Measurements from ENCODE around the gene SPAG16. TPM values are rescaled to one million over a fixed set of nuclear protein-coding genes. Genes with fewer than 3 reads are reported as not detected.
A peak's percentile ranks its signal among the peaks of the same experiment; 100 is the strongest.

The SPAG16 gene
- total and polyA plus RNA-seq, 2 of the 13 experiments (the other 11 are each of a cell fraction or from before 2014, with no cell fraction given): 9.6 to 26.5 TPM

DNA sequence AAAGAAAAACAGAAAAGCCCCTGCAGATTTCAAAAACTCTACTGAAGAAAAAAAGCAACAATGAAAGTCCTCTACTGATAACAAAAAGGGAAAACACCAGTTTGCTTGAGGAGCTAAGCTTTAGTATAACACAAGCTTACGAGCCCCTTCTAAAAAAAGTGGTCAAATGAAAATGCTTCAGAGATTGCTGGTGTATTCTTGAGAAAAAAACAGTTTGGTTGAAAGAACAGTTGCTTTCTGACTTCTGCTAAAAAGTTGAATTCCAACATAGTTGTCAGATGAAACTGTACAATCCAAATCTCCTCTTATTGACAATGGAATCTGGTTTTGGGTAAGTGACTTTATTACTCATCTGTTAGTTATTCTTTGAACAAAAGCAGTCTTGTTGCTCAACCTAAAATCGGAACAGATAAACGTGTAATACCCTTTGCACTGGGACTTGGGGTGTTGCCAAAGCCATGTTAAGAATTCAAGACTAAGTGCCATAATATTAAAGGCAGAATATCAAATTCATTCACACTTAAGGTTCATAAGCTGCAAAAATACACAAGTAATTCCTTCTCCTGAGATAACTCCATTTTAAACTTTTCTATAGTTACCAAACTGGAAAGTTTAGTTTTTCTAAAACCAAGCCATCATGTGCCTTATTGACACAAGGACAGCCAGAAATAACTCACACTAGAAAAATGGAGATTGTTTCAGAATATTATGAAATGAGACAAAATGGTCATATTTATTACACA is 45.3 kb upstream of the SPAG16 start (continued):
- TF ChIP-seq ATRX (CRISPR knock-in tag; IDR thresholded peaks at IDR 0.05; ENCODE audit: borderline replicate concordance): no peak
- TF ChIP-seq CREM (IDR thresholded peaks at IDR 0.05): peak; percentile 75
- TF ChIP-seq CREM (CRISPR knock-in tag; IDR thresholded peaks at IDR 0.05): no peak
- no peak; the same call in 1 of the 2 replicates for TF ChIP-seq GATA4 (IDR thresholded peaks at IDR 0.05; ENCODE audit: borderline replicate concordance, low read depth)
- TF ChIP-seq ZNF510 (CRISPR knock-in tag; IDR thresholded peaks at IDR 0.05; ENCODE audit: low read depth): no peak
- TF ChIP-seq, protein P1, sequence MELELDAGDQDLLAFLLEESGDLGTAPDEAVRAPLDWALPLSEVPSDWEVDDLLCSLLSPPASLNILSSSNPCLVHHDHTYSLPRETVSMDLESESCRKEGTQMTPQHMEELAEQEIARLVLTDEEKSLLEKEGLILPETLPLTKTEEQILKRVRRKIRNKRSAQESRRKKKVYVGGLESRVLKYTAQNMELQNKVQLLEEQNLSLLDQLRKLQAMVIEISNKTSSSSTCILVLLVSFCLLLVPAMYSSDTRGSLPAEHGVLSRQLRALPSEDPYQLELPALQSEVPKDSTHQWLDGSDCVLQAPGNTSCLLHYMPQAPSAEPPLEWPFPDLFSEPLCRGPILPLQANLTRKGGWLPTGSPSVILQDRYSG (CRISPR knock-in tag; IDR thresholded peaks at IDR 0.05): no peak
- no peak for TF ChIP-seq RBAK (CRISPR knock-in tag; IDR thresholded peaks at IDR 0.05)
- peak; percentile 59; the same call in 1 of the 2 replicates for TF ChIP-seq ZNF792 (CRISPR knock-in tag; IDR thresholded peaks at IDR 0.05)
- peak; percentile 47; the same call in 1 of the 2 replicates for TF ChIP-seq ZMYM4 (CRISPR knock-in tag; IDR thresholded peaks at IDR 0.05)
- TF ChIP-seq DNMT3B (CRISPR knock-in tag; conservative IDR thresholded peaks at IDR 0.05): no peak
- TF ChIP-seq NFYC (CRISPR knock-in tag; IDR thresholded peaks at IDR 0.05): no peak
- TF ChIP-seq, protein P2, sequence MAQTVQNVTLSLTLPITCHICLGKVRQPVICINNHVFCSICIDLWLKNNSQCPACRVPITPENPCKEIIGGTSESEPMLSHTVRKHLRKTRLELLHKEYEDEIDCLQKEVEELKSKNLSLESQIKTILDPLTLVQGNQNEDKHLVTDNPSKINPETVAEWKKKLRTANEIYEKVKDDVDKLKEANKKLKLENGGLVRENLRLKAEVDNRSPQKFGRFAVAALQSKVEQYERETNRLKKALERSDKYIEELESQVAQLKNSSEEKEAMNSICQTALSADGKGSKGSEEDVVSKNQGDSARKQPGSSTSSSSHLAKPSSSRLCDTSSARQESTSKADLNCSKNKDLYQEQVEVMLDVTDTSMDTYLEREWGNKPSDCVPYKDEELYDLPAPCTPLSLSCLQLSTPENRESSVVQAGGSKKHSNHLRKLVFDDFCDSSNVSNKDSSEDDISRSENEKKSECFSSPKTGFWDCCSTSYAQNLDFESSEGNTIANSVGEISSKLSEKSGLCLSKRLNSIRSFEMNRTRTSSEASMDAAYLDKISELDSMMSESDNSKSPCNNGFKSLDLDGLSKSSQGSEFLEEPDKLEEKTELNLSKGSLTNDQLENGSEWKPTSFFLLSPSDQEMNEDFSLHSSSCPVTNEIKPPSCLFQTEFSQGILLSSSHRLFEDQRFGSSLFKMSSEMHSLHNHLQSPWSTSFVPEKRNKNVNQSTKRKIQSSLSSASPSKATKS (CRISPR knock-in tag; IDR thresholded peaks at IDR 0.05): no peak
- TF ChIP-seq TBX3 (IDR thresholded peaks at IDR 0.05; ENCODE audit: borderline replicate concordance): peak; percentile 18; the same call in 1 of the 2 replicates
- no peak for TF ChIP-seq PHF20 (CRISPR knock-in tag; IDR thresholded peaks at IDR 0.05)
- peak; percentile 52; the same call in 1 of the 2 replicates for TF ChIP-seq FOXO1 (CRISPR knock-in tag; IDR thresholded peaks at IDR 0.05)
- TF ChIP-seq NFIB (CRISPR knock-in tag; IDR thresholded peaks at IDR 0.05; ENCODE audit: borderline replicate concordance): no peak
- TF ChIP-seq, protein P3, sequence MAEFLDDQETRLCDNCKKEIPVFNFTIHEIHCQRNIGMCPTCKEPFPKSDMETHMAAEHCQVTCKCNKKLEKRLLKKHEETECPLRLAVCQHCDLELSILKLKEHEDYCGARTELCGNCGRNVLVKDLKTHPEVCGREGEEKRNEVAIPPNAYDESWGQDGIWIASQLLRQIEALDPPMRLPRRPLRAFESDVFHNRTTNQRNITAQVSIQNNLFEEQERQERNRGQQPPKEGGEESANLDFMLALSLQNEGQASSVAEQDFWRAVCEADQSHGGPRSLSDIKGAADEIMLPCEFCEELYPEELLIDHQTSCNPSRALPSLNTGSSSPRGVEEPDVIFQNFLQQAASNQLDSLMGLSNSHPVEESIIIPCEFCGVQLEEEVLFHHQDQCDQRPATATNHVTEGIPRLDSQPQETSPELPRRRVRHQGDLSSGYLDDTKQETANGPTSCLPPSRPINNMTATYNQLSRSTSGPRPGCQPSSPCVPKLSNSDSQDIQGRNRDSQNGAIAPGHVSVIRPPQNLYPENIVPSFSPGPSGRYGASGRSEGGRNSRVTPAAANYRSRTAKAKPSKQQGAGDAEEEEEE (CRISPR knock-in tag; IDR thresholded peaks at IDR 0.05; ENCODE audit: borderline replicate concordance): no peak
- TF ChIP-seq, protein P4, sequence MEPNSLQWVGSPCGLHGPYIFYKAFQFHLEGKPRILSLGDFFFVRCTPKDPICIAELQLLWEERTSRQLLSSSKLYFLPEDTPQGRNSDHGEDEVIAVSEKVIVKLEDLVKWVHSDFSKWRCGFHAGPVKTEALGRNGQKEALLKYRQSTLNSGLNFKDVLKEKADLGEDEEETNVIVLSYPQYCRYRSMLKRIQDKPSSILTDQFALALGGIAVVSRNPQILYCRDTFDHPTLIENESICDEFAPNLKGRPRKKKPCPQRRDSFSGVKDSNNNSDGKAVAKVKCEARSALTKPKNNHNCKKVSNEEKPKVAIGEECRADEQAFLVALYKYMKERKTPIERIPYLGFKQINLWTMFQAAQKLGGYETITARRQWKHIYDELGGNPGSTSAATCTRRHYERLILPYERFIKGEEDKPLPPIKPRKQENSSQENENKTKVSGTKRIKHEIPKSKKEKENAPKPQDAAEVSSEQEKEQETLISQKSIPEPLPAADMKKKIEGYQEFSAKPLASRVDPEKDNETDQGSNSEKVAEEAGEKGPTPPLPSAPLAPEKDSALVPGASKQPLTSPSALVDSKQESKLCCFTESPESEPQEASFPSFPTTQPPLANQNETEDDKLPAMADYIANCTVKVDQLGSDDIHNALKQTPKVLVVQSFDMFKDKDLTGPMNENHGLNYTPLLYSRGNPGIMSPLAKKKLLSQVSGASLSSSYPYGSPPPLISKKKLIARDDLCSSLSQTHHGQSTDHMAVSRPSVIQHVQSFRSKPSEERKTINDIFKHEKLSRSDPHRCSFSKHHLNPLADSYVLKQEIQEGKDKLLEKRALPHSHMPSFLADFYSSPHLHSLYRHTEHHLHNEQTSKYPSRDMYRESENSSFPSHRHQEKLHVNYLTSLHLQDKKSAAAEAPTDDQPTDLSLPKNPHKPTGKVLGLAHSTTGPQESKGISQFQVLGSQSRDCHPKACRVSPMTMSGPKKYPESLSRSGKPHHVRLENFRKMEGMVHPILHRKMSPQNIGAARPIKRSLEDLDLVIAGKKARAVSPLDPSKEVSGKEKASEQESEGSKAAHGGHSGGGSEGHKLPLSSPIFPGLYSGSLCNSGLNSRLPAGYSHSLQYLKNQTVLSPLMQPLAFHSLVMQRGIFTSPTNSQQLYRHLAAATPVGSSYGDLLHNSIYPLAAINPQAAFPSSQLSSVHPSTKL (CRISPR knock-in tag; IDR thresholded peaks at IDR 0.05): peak; percentile 93
- TF ChIP-seq HDAC2 (CRISPR knock-in tag; IDR thresholded peaks at IDR 0.05): peak; percentile 65; the same call in 1 of the 2 replicates
- no peak for TF ChIP-seq SOX6 (IDR thresholded peaks at IDR 0.05)
- peak; percentile 95 for TF ChIP-seq SOX6 (CRISPR knock-in tag; IDR thresholded peaks at IDR 0.05)
- no peak for TF ChIP-seq XRCC5 (optimal IDR thresholded peaks at IDR 0.05; ENCODE audit: low read length)
- peak; percentile 48; the same call in 1 of the 2 replicates for TF ChIP-seq FOXK2 (IDR thresholded peaks at IDR 0.05)
- no peak for TF ChIP-seq RXRA (CRISPR knock-in tag; IDR thresholded peaks at IDR 0.05)
